K562 (cell line): ENCODE measurements around the gene BIRC6. TPM values are rescaled to one million over a fixed set of nuclear protein-coding genes. Genes with fewer than 3 reads are reported as not detected.

ENCODE experiments used
- DACH1 ChIP-seq: fragments of 450-650 bp; IDR thresholded peaks from 2 replicates; pipeline ENCODE4 v1.6.1; 2018; ENCODE audit not compliant: partially characterized antibody
- polyA plus RNA-seq, 8 experiments: library from polyadenylated mRNA; depleted of rRNA in 4 of 8; stranded (reverse) in 5 of 8; unstranded in 3 of 8; fragments of >200 nt; fragmentation: Nextera tagmentation in 2 of 8; fragmentation: Illumina TruSeq in 1 of 8; extraction: Ambion mirVana in 2 of 8; extraction: Trizol in 1 of 8; gene quantifications; 2 replicates each; pipeline versions ENCODE4 v1.2.1 to v1.2.3, GENCODE V29; 2011 to 2014; ENCODE audit warnings: inconsistent platforms in 1 of 8, missing spikeins in 1 of 8
- total RNA-seq, 7 experiments: library from RNA; depleted of rRNA in 6 of 7; stranded (reverse); fragments of >200 nt in 6 of 7; fragmentation: Illumina TruSeq in 2 of 7; extraction: Trizol in 2 of 7; gene quantifications; 2 replicates each; pipeline versions ENCODE4 v1.2.1 to v1.2.3, GENCODE V29; 2011 to 2021; ENCODE audit warnings: low replicate concordance in 1 of 7
- TF ChIP-seq, protein P1 (sequence below), 2 experiments: fragments of 450-650 bp in 1 of 2; sonication (generic) in 1 of 2; formaldehyde crosslinking in 1 of 2; IDR thresholded peaks; 2 replicates each; pipeline versions ENCODE4 v1.7.1 to v1.9.0; 2016 to 2022; ENCODE audit warnings: inconsistent platforms in 1 of 2, mild to moderate bottlenecking in 1 of 2, missing genetic modification reagents in 1 of 2

Gene BIRC6
- total and polyA plus RNA-seq, 9 of the 15 experiments (the other 6 are each of a cell fraction or from before 2014, with no cell fraction given) = 18.8 to 110 (median 49.8) TPM

DNA sequence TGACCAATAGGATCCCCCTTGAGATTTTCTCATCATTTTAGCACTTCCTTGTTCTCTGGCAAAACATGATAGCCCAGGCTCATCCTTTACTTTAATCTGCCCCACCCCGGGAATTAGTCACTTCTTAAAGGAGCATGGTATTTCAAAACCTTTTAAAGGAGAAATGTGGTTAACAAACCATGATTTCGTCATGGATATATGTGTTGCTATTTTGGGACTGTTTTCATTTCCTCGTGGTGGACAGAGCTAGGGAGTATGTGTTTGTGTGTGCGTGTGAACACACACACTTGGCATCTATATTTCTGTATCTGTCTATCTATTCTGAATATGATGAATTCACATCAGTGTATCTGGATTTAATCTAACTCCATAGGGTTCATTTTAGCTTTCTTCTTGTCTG, 128.1 kb downstream of the BIRC6 start (continued):
- TF ChIP-seq, protein P1, sequence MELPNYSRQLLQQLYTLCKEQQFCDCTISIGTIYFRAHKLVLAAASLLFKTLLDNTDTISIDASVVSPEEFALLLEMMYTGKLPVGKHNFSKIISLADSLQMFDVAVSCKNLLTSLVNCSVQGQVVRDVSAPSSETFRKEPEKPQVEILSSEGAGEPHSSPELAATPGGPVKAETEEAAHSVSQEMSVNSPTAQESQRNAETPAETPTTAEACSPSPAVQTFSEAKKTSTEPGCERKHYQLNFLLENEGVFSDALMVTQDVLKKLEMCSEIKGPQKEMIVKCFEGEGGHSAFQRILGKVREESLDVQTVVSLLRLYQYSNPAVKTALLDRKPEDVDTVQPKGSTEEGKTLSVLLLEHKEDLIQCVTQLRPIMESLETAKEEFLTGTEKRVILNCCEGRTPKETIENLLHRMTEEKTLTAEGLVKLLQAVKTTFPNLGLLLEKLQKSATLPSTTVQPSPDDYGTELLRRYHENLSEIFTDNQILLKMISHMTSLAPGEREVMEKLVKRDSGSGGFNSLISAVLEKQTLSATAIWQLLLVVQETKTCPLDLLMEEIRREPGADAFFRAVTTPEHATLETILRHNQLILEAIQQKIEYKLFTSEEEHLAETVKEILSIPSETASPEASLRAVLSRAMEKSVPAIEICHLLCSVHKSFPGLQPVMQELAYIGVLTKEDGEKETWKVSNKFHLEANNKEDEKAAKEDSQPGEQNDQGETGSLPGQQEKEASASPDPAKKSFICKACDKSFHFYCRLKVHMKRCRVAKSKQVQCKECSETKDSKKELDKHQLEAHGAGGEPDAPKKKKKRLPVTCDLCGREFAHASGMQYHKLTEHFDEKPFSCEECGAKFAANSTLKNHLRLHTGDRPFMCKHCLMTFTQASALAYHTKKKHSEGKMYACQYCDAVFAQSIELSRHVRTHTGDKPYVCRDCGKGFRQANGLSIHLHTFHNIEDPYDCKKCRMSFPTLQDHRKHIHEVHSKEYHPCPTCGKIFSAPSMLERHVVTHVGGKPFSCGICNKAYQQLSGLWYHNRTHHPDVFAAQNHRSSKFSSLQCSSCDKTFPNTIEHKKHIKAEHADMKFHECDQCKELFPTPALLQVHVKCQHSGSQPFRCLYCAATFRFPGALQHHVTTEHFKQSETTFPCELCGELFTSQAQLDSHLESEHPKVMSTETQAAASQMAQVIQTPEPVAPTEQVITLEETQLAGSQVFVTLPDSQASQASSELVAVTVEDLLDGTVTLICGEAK (IDR thresholded peaks at IDR 0.05) = no peak
- TF ChIP-seq, protein P1 (CRISPR knock-in tag; IDR thresholded peaks at IDR 0.05) = no peak
- TF ChIP-seq DACH1 = no peak
